ENCODE results near the gene GRIK5.

GRIK5 gene

GRCh38 chr19:42054205-42054604 lies 15.8 kb downstream of the GRIK5 start:
- H4K20me1 ChIP-seq (ENCODE audit: insufficient read depth, low read length, poor library complexity, severe bottlenecking) = no peaks in the 10 kb centered on the region
- no peaks in the 10 kb centered on the region for H3K36me3 ChIP-seq (ENCODE audit: insufficient read depth, low read length)
- H3K4me3 ChIP-seq (ENCODE audit: low read length, poor library complexity, severe bottlenecking) = no peak overlapping the region
- no peaks in the 10 kb centered on the region for H3K9me3 ChIP-seq (ENCODE audit: insufficient read depth, low read depth, low read length)
- no peaks in the 10 kb centered on the region for H3F3A ChIP-seq (ENCODE audit: low read depth)
- no peaks in the 10 kb centered on the region for H3K9me2 ChIP-seq (replicated peaks; ENCODE audit: low read depth, low read length)
- no peaks in the 10 kb centered on the region for H3K79me2 ChIP-seq (ENCODE audit: insufficient read depth, low read length)
- no peak overlapping the region for H3K4me2 ChIP-seq (ENCODE audit: low read depth, low read length, poor library complexity, severe bottlenecking)
- no peak overlapping the region for H2AFZ ChIP-seq (ENCODE audit: low read length)
- no peaks in the 10 kb centered on the region for H3K27me3 ChIP-seq (ENCODE audit: insufficient read depth, low read length, poor library complexity, severe bottlenecking)
- peaks cover 3% of the 10 kb centered on the region for H3K4me1 ChIP-seq (ENCODE audit: insufficient read depth, low read length, poor library complexity, severe bottlenecking)
- no peak for TF ChIP-seq EZH2phosphoT487 (IDR thresholded peaks at IDR 0.05; ENCODE audit: borderline replicate concordance)
- TF ChIP-seq CTCF (conservative IDR thresholded peaks at IDR 0.05; ENCODE audit: low read length) = no peak
- H3K9ac ChIP-seq (ENCODE audit: low read depth, low read length, poor library complexity, severe bottlenecking) = no peak overlapping the region

DNA sequence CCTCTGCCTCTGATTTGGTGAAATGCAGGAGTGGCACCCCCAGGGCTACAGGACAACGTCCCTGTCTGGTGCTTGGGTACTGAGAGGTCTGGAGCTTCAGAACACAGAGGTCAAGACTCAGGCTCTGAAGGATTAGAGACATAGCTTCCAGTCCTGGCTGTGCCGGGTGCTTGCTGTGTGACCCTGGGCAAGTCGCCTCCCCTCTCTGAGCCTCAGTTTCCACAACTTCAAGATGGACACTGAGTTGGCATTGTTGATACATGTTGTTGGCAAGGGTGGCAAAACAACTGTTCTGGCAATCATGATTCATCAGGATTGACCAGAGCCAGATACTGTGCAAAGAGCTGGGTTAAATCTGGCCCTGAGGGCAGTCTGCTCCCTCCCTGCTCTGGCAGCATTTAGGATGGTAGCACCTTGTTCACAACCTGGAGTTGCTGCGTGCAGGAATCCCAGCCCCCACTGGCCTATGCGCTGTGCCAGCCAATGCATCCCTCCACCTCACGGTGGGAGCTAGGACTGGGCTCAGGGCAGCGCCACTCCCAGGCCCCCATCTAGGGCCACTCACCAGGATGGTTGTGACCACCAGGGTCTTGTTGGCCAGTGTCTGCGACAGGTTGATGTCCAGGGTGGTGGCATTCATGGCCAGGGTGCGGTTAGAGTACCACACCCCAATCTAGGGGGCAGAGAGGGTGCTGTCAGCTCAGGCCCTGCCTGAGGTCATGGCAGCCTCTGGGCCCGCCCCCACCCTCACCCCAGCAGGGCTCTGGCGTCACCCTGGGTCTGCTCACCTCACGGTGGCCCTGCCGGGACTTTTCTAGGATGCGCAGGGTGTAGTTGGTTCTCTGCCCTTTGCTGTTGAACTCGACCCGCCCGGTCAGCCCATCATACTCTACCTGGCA lies 16.7 kb downstream of the GRIK5 start:
- no peak overlapping the region for H3K4me2 ChIP-seq (ENCODE audit: low read depth, low read length, poor library complexity, severe bottlenecking)
- H4K20me1 ChIP-seq (ENCODE audit: insufficient read depth, low read length, poor library complexity, severe bottlenecking) = no peaks in the 10 kb centered on the region
- no peaks in the 10 kb centered on the region for H3K9me3 ChIP-seq (ENCODE audit: insufficient read depth, low read depth, low read length)
- TF ChIP-seq CTCF (conservative IDR thresholded peaks at IDR 0.05; ENCODE audit: low read length) = no peak
- no peak for TF ChIP-seq EZH2phosphoT487 (IDR thresholded peaks at IDR 0.05; ENCODE audit: borderline replicate concordance)
- peaks cover 5% of the 10 kb centered on the region for H3K4me1 ChIP-seq (ENCODE audit: insufficient read depth, low read length, poor library complexity, severe bottlenecking)
- no peaks in the 10 kb centered on the region for H3K9me2 ChIP-seq (replicated peaks; ENCODE audit: low read depth, low read length)
- no peaks in the 10 kb centered on the region for H3K27me3 ChIP-seq (ENCODE audit: insufficient read depth, low read length, poor library complexity, severe bottlenecking)
- no peaks in the 10 kb centered on the region for H3K36me3 ChIP-seq (ENCODE audit: insufficient read depth, low read length)
- H3K79me2 ChIP-seq (ENCODE audit: insufficient read depth, low read length) = no peaks in the 10 kb centered on the region
- no peak overlapping the region for H2AFZ ChIP-seq (ENCODE audit: low read length)
- H3F3A ChIP-seq (ENCODE audit: low read depth) = no peaks in the 10 kb centered on the region
- H3K4me3 ChIP-seq (ENCODE audit: low read length, poor library complexity, severe bottlenecking) = no peak overlapping the region
- H3K9ac ChIP-seq (ENCODE audit: low read depth, low read length, poor library complexity, severe bottlenecking) = no peak overlapping the region

DNA sequence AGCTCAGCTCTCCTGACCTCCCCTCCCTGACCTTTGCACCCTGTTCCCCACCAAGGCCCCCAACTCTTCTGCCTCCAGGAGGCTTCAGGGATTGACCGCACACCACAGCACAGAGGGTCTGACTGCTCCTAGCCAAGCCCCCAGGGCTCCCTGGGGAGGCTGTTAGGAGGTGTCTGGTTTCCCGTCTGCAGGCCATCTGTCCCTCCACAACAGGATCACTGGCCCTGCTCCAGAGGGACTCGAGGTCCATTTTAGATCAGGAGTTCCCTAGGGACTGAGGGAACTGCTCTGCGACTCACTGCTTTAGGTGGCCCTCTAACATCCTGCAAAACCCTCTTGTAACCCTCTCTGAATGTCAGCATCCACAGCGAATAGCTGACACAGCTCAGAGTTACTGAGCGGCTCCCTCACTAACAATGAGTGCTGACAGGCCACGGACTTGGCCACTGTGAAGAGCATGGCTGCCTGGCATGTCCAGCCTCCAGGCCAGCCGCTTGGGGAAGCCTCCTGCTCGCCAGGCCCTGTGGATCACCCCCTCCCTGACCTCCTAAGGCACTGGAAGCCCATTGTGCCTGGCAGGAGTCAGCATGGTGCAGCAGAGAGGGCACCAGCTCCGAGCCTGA lies 17.7 kb downstream of the GRIK5 start:
- H3K4me2 ChIP-seq (ENCODE audit: low read depth, low read length, poor library complexity, severe bottlenecking) = no peak overlapping the region
- no peaks in the 10 kb centered on the region for H3K36me3 ChIP-seq (ENCODE audit: insufficient read depth, low read length)
- no peaks in the 10 kb centered on the region for H3K79me2 ChIP-seq (ENCODE audit: insufficient read depth, low read length)
- H3K4me3 ChIP-seq (ENCODE audit: low read length, poor library complexity, severe bottlenecking) = no peak overlapping the region
- no peaks in the 10 kb centered on the region for H3K9me2 ChIP-seq (replicated peaks; ENCODE audit: low read depth, low read length)
- TF ChIP-seq EZH2phosphoT487 (IDR thresholded peaks at IDR 0.05; ENCODE audit: borderline replicate concordance) = no peak
- TF ChIP-seq CTCF (conservative IDR thresholded peaks at IDR 0.05; ENCODE audit: low read length) = no peak
- H3F3A ChIP-seq (ENCODE audit: low read depth) = no peaks in the 10 kb centered on the region
- H4K20me1 ChIP-seq (ENCODE audit: insufficient read depth, low read length, poor library complexity, severe bottlenecking) = no peaks in the 10 kb centered on the region
- H3K9me3 ChIP-seq (ENCODE audit: insufficient read depth, low read depth, low read length) = no peaks in the 10 kb centered on the region
- no peak overlapping the region for H2AFZ ChIP-seq (ENCODE audit: low read length)
- H3K9ac ChIP-seq (ENCODE audit: low read depth, low read length, poor library complexity, severe bottlenecking) = no peak overlapping the region
- peaks cover 5% of the 10 kb centered on the region for H3K4me1 ChIP-seq (ENCODE audit: insufficient read depth, low read length, poor library complexity, severe bottlenecking)
- H3K27me3 ChIP-seq (ENCODE audit: insufficient read depth, low read length, poor library complexity, severe bottlenecking) = no peaks in the 10 kb centered on the region
